ENCODE measurements around the gene TARM1.
"Not testable (repeated sequence)": the region's sequence is repeated elsewhere in the genome, so short reads cannot be mapped to it uniquely, and the experiment has no call there.

Gene TARM1

GRCh38 chr19:54099903-54100255, 18.7 kb upstream of the TARM1 start:
- not testable (repeated sequence) for DNase-seq (ENCODE audit: low read depth)

- DNase-seq (ENCODE audit: low read depth), result no peak
These were observed 18.2 kb upstream of the TARM1 start for GRCh38 chr19:54099190-54099902.

- DNase-seq (ENCODE audit: low read depth), result peak; percentile 9
These were observed 15.5 kb upstream of the TARM1 start for GRCh38 chr19:54096617-54097106.

- peak; percentile 40 for DNase-seq (ENCODE audit: low read depth)
These were observed 14.9 kb upstream of the TARM1 start for GRCh38 chr19:54095859-54096616.

- no peak for DNase-seq (ENCODE audit: low read depth)
These were observed 14.1 kb upstream of the TARM1 start for GRCh38 chr19:54095136-54095858.

GRCh38 chr19:54094426-54095000, 13.3 kb upstream of the TARM1 start:
- DNase-seq (ENCODE audit: low read depth), result no peak

GRCh38 chr19:54084410-54084809, 3.2 kb upstream of the TARM1 start:
- DNase-seq (ENCODE audit: low read depth), result no peak

- DNase-seq (ENCODE audit: low read depth), result no peak
These were observed 3.8 kb downstream of the TARM1 start for GRCh38 chr19:54077334-54077733.

- no peak for DNase-seq (ENCODE audit: low read depth)
These were observed 6.3 kb downstream of the TARM1 start for GRCh38 chr19:54074851-54075250.

GRCh38 chr19:54073829-54074228, 7.3 kb downstream of the TARM1 start:
- DNase-seq (ENCODE audit: low read depth), result no peak

GRCh38 chr19:54069470-54069869, 11.7 kb downstream of the TARM1 start:
- DNase-seq (ENCODE audit: low read depth), result no peak

GRCh38 chr19:54063350-54064116, 17.6 kb downstream of the TARM1 start, which contains the start of gene VSTM1:
VSTM1 (minus strand) TSS chr19:54063897; CDS start chr19:54063777, 120 bp downstream.
- DNase-seq (ENCODE audit: low read depth), result no peak

GRCh38 chr19:54062643-54063042, 18.5 kb downstream of the TARM1 start:
- no peak for DNase-seq (ENCODE audit: low read depth)

GRCh38 chr19:54047616-54048015, 33.5 kb downstream of the TARM1 start:
- DNase-seq (ENCODE audit: low read depth), result no peak

GRCh38 chr19:54045771-54046170, 35.4 kb downstream of the TARM1 start:
- no peak for DNase-seq (ENCODE audit: low read depth)

GRCh38 chr19:54042989-54043388, 38.2 kb downstream of the TARM1 start:
- DNase-seq (ENCODE audit: low read depth), result no peak

GRCh38 chr19:54041969-54042606, 39.1 kb downstream of the TARM1 start:
- DNase-seq (ENCODE audit: low read depth), result no peak

GRCh38 chr19:54040003-54040402, 41.2 kb downstream of the TARM1 start:
- no peak for DNase-seq (ENCODE audit: low read depth)

- not testable (repeated sequence) for DNase-seq (ENCODE audit: low read depth)
These were observed 44.6 kb downstream of the TARM1 start for GRCh38 chr19:54036542-54036941.

- DNase-seq (ENCODE audit: low read depth), result no peak
These were observed 45.7 kb downstream of the TARM1 start for GRCh38 chr19:54035215-54036178.
